IMR-90 (cell line): ENCODE results near the gene DNASE1L1. TPM values are rescaled to one million over a fixed set of nuclear protein-coding genes. Genes with fewer than 3 reads are reported as not detected.

Source experiments
- ATAC-seq: fragments of 200-7000 bp; cut with Tn5 transposase; 2 replicates; pipeline ENCODE4 v1.9.1; 2020; ENCODE audit warnings: low read depth, mild to moderate bottlenecking, moderate library complexity
- BruUV-seq: library from RNA; stranded (reverse); fragments of 400-500 nt; replicated peaks from 2 replicates; lab custom pipeline; 2021; lab: Mats Ljungman, UMichigan
- CTCF ChIA-PET: fragments of 300-600 bp; formaldehyde crosslinking; extraction: SDS; loops from one replicate; lab custom pipeline; 2021; ENCODE audit warnings: antibody characterized with exemption; lab: Yijun Ruan, JAX
- POLR2A ChIA-PET: fragments of 300-600 bp; sonication (Branson Sonifier 250); formaldehyde crosslinking; loops from one replicate; lab custom pipeline; 2022; ENCODE audit warnings: antibody characterized with exemption; ENCODE audit not compliant: unreplicated experiment; lab: Charles Lee
- DNase-seq: peaks from one replicate; pipeline ENCODE4 v3.0.0; 2013
- H2AFZ ChIP-seq: replicated peaks from 2 replicates; pipeline ENCODE3; 2013; ENCODE audit warnings: low read length, mild to moderate bottlenecking; ENCODE audit not compliant: poor library complexity
- H2AK5ac ChIP-seq: 2 replicates; pipeline ENCODE4 v1.6.1; 2013; ENCODE audit warnings: low read depth, low read length, inconsistent platforms
- H2AK9ac ChIP-seq: replicated peaks from 2 replicates; pipeline ENCODE3; 2013; ENCODE audit warnings: mild to moderate bottlenecking, low read depth, low read length, moderate library complexity; ENCODE audit not compliant: poor library complexity
- H2BK120ac ChIP-seq: 2 replicates; pipeline ENCODE4 v1.6.1; 2013; ENCODE audit warnings: low read depth, low read length, inconsistent platforms
- H2BK15ac ChIP-seq: 3 replicates; pipeline ENCODE4 v1.6.1; 2013; ENCODE audit warnings: low read depth, low read length, inconsistent platforms
- H2BK20ac ChIP-seq: 2 replicates; pipeline ENCODE4 v1.6.1; 2013; ENCODE audit warnings: low read depth, mild to moderate bottlenecking, inconsistent platforms, low read length, moderate library complexity
- H2BK5ac ChIP-seq: 2 replicates; pipeline ENCODE4 v1.6.1; 2013; ENCODE audit warnings: mild to moderate bottlenecking, low read depth, low read length, inconsistent platforms; ENCODE audit not compliant: poor library complexity, severe bottlenecking
- H3K14ac ChIP-seq: replicated peaks from 2 replicates; pipeline ENCODE4 v1.6.1; 2013; ENCODE audit warnings: low read depth, low read length, inconsistent platforms
- H3K18ac ChIP-seq: 2 replicates; pipeline ENCODE4 v1.6.1; 2013; ENCODE audit warnings: low read depth, low read length, control low read depth
- H3K23ac ChIP-seq: 2 replicates; pipeline ENCODE4 v1.6.1; 2013; ENCODE audit warnings: low read depth, low read length, inconsistent platforms
- H3K27ac ChIP-seq: 2 replicates; pipeline ENCODE4 v1.5.1; 2013; ENCODE audit warnings: mild to moderate bottlenecking, control low read depth, low read length; ENCODE audit not compliant: insufficient read depth
- H3K27me3 ChIP-seq: 2 replicates; pipeline ENCODE4 v1.6.1; 2013; ENCODE audit warnings: low read length; ENCODE audit not compliant: control insufficient read depth, insufficient read depth
- H3K36me3 ChIP-seq: 2 replicates; pipeline ENCODE4 v1.6.1; 2013; ENCODE audit warnings: low read length, mixed read lengths; ENCODE audit not compliant: control insufficient read depth, insufficient read depth
- H3K4ac ChIP-seq: 2 replicates; pipeline ENCODE4 v1.6.1; 2013; ENCODE audit warnings: low read depth, low read length, inconsistent platforms
- H3K4me1 ChIP-seq: 2 replicates; pipeline ENCODE4 v1.6.1; 2013; ENCODE audit warnings: low read length, mixed read lengths; ENCODE audit not compliant: control insufficient read depth, insufficient read depth
- H3K4me2 ChIP-seq: 2 replicates; pipeline ENCODE4 v1.6.1; 2013; ENCODE audit warnings: low read depth, mild to moderate bottlenecking, control low read depth, low read length, moderate library complexity
- H3K4me3 ChIP-seq: 2 replicates; pipeline ENCODE4 v1.5.1; 2013; ENCODE audit warnings: low read depth, mild to moderate bottlenecking, control low read depth, low read length, moderate library complexity; ENCODE audit not compliant: insufficient read depth
- H3K56ac ChIP-seq: 2 replicates; pipeline ENCODE4 v1.6.1; 2013; ENCODE audit warnings: low read length, inconsistent platforms; ENCODE audit not compliant: insufficient read depth; ENCODE audit errors: extremely low read depth
- H3K79me1 ChIP-seq, 2 experiments: 2 replicates each; pipeline ENCODE4 v1.6.1; 2013; ENCODE audit warnings: low read length in 2 of 2, inconsistent platforms in 1 of 2, low read depth in 1 of 2
- H3K9ac ChIP-seq: 2 replicates; pipeline ENCODE4 v1.6.1; 2013; ENCODE audit warnings: low read depth, low read length, control low read depth
- H3K9me1 ChIP-seq: 2 replicates; pipeline ENCODE4 v1.6.1; 2013; ENCODE audit warnings: low read length, inconsistent platforms; ENCODE audit not compliant: insufficient read depth
- H3K9me3 ChIP-seq: 2 replicates; pipeline ENCODE4 v1.6.1; 2013; ENCODE audit warnings: low read length; ENCODE audit not compliant: control insufficient read depth, insufficient read depth
- H4K20me1 ChIP-seq: 2 replicates; pipeline ENCODE4 v1.6.1; 2013; ENCODE audit warnings: low read length, inconsistent platforms; ENCODE audit not compliant: insufficient read depth
- H4K5ac ChIP-seq: 2 replicates; pipeline ENCODE4 v1.6.1; 2013; ENCODE audit warnings: mild to moderate bottlenecking, low read depth, low read length, control low read depth
- H4K8ac ChIP-seq, 2 experiments: 2 replicates each; pipeline ENCODE4 v1.6.1; 2013; ENCODE audit warnings: low read depth in 2 of 2, low read length in 2 of 2, control low read depth in 1 of 2, inconsistent platforms in 1 of 2
- H4K91ac ChIP-seq: 2 replicates; pipeline ENCODE4 v1.6.1; 2013; ENCODE audit warnings: low read depth, low read length, inconsistent platforms; ENCODE audit not compliant: insufficient read depth
- CHD1 ChIP-seq: IDR thresholded peaks from 2 replicates; pipeline ENCODE4 v1.6.1; 2012; ENCODE audit warnings: low read depth, low read length, improper control_type of control experiment
- MAZ ChIP-seq: IDR thresholded peaks from 2 replicates; pipeline ENCODE4 v1.6.1; 2012; ENCODE audit warnings: low read depth, mild to moderate bottlenecking, low read length, improper control_type of control experiment, moderate library complexity, borderline replicate concordance
- WGBS, 2 experiments: methylation state at CpG; one replicate each; pipeline versions ENCODE4 v1.1.5 to v1.1.7; 2013; ENCODE audit warnings: missing lambda C conversion rate in 2 of 2; ENCODE audit not compliant: insufficient read length in 1 of 2; ENCODE audit errors: extremely low coverage in 2 of 2; 5-methylcytosine and 5-hydroxymethylcytosine counted together
- dilution Hi-C: fragments of 300-500 bp; cut with HindIII; formaldehyde crosslinking; loops from one replicate; pipeline ENCODE4 v1.14.3; 2018; ENCODE audit warnings: low sequenced_read_pairs; ENCODE audit not compliant: unreplicated experiment
- in situ Hi-C: fragments of 300-500 bp; cut with MboI; formaldehyde crosslinking; loops from 3 replicates; pipeline ENCODE4 v1.14.3; 2019; ENCODE audit warnings: low sequenced_read_pairs, inconsistent platforms, mixed read lengths
- intact Hi-C: fragments of 100-400 bp; cut with micrococcal nuclease; formaldehyde crosslinking; loops from 2 replicates; pipeline ENCODE4 v1.10.0; 2022
- polyA plus RNA-seq, 3 experiments: library from polyadenylated mRNA; depleted of rRNA; stranded (reverse); fragments of >200 nt; gene quantifications; 2 replicates each; pipeline ENCODE4 v1.2.3, GENCODE V29; 2012; ENCODE audit warnings: low replicate concordance in 1 of 3
- total RNA-seq: library from RNA; depleted of rRNA; stranded (reverse); fragments of >200 nt; gene quantifications from 2 replicates; pipeline ENCODE4 v1.2.3, GENCODE V29; 2012

Gene DNASE1L1
- total and polyA plus RNA-seq, 2 of the 4 experiments (the other 2 are of a cell fraction), result 51.4 to 55.5 TPM

DNA sequence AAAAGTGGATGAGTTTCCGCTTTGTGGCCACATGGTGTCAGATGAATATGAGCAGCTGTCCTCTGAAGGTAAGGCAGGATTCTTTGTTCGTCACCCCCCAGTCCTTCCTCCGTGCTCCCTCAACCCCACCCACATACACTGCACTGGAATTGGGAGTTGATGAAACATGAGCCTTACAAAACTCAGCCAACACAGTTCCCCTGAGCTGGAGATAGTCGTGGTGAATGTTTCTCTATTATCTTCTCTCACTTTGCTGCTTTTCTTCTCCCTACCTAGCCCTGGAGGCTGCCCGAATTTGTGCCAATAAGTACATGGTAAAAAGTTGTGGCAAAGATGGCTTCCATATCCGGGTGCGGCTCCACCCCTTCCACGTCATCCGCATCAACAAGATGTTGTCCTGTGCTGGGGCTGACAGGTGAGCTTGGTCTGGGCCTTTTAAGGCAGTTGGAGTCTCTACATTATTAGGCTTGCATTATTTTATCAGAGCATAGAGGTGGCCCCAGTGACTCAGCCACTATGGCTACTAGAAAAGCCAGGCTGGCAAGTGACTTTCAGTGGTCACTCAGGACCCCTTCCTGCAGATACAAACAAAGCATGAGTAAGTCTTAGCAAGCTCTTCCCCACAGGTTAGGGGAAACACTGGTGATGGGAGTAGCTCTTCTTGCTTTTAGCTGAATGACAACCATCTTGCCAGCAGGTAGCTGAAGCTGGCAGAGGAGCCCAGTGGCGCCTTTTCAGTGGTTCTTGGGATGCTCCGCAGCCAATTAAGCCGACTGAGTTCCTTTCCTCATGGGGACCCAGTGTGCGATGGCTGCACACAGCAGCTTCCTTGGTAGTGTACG, 9.3 kb downstream of the DNASE1L1 start:
- TF ChIP-seq MAZ, result no peak
- peak; percentile 36; the same call in 1 of the 2 replicates for TF ChIP-seq CHD1
- intact Hi-C loops (no loop called here), dilution Hi-C loops (no loop called here), in situ Hi-C loops (no loop called here)
- peak overlapping the region; percentile 74 for H3K4ac ChIP-seq
- H3K14ac ChIP-seq, result peak overlapping the region; percentile 99
- H2BK5ac ChIP-seq, result peak overlapping the region; percentile 89
- ChIA-PET POLR2A (interaction anchor here (1.1 kb wide), 1 partner anchor 132 kb away, joined by 3 read pairs; no protein-coding TSS in a partner anchor), CTCF (interaction anchor here (1.2 kb wide), 1 partner anchor 141 kb away, joined by 3 read pairs; no protein-coding TSS in a partner anchor)
- ATAC-seq, result no peak
- peak overlapping the region; percentile 96 for H2AK9ac ChIP-seq
- peak overlapping the region; percentile 97 for H3K9ac ChIP-seq
- peak overlapping the region; percentile 64 for H3K4me3 ChIP-seq
- WGBS, 2 experiments, result no CpG with 5 or more reads among the region's 14 CpGs
- H3K4me2 ChIP-seq, result peak overlapping the region; percentile 93
- peak overlapping the region; percentile 91 for H2AK5ac ChIP-seq
- H4K8ac ChIP-seq, result peak overlapping the region; percentile 70 to 85; a peak in 3 of 4 replicates
- no peak for DNase-seq
- H3K23ac ChIP-seq, result 0 out of 2 replicates have a peak overlapping the region, but pooled peaks have one; percentile 31
- peak overlapping the region; percentile 17 for H2AFZ ChIP-seq
- peak overlapping the region; percentile 91 for H3K27ac ChIP-seq
- peak overlapping the region; percentile 85 for H4K91ac ChIP-seq
- no peak overlapping the region for H3K18ac ChIP-seq
- no peak overlapping the region for H2BK120ac ChIP-seq
- no peak overlapping the region for H4K5ac ChIP-seq
- H3K4me1 ChIP-seq, result 0 out of 2 replicates have a peak, but pooled peaks cover 2% of the 10 kb centered on the region
- no peaks in the 10 kb centered on the region for H3K9me1 ChIP-seq
- no TSS peak for BruUV-seq
- H3K79me1 ChIP-seq, result peaks cover 4 to 24% of the 10 kb centered on the region in 2 experiments; a peak in 3 of 4 replicates
- H3K36me3 ChIP-seq, result peaks cover 21% of the 10 kb centered on the region
- H2BK20ac ChIP-seq, result no peak overlapping the region
- no peaks in the 10 kb centered on the region for H3K27me3 ChIP-seq
- no peaks in the 10 kb centered on the region for H3K9me3 ChIP-seq
- H3K56ac ChIP-seq, result peak overlapping the region; percentile 79
- H4K20me1 ChIP-seq, result peaks cover 44% of the 10 kb centered on the region
- H2BK15ac ChIP-seq, result no peak overlapping the region
